Fibroblast of peridontal ligament (primary cell): ENCODE results near the gene SCAP.
"Not testable (repeated sequence)": the region's sequence is repeated elsewhere in the genome, so short reads cannot be mapped to it uniquely, and the experiment has no call there.

Experiments used
- DNase-seq: peaks from one replicate; pipeline ENCODE4 v3.0.0-alpha.2; 2010; ENCODE audit errors: extremely low read depth

The SCAP gene

GRCh38 chr3:47475570-47476329 is at the start of gene SCAP:
Gene SCAP, minus strand, starts transcription at chr3:47475941. Its CDS starts 32,948 bp downstream, at chr3:47442993.
- peak; percentile 74 for DNase-seq

DNA sequence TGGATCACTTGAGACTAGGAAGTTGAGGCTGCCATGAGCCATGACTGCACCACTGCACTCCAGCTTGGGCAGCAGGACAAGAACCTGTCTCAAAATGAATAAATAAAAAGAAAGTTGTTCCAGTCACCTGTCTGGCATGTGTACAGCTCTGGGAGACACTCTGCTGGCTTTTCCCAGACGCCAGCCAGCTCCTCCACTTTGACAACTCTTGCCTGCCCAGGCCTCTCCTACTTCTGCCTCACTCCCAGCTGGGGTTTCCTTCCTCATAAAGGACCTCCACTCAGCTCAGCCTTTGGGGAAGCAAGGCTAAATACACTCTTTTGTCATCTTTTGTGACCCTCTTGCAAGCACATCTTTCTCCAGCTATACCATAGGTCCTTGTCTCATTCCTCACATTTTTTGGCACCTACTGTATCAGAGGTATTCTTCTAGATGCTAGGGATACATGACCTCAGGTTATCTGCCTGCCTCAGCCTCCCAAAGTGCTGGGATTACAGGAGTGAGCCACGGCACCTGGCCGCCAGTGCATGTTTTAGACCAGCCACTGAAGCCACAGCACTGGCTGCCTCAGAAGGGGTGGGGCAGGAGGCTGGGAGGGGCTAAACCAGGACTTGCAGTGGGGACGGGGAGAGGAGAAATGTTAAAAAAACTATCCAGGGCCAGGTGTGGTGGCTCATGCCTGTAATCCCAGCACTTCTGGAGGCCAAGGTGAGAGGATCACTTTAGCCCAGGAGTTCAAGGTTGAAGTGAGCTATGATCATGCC is 47.8 kb upstream of the SCAP start:
- no peak for DNase-seq

DNA sequence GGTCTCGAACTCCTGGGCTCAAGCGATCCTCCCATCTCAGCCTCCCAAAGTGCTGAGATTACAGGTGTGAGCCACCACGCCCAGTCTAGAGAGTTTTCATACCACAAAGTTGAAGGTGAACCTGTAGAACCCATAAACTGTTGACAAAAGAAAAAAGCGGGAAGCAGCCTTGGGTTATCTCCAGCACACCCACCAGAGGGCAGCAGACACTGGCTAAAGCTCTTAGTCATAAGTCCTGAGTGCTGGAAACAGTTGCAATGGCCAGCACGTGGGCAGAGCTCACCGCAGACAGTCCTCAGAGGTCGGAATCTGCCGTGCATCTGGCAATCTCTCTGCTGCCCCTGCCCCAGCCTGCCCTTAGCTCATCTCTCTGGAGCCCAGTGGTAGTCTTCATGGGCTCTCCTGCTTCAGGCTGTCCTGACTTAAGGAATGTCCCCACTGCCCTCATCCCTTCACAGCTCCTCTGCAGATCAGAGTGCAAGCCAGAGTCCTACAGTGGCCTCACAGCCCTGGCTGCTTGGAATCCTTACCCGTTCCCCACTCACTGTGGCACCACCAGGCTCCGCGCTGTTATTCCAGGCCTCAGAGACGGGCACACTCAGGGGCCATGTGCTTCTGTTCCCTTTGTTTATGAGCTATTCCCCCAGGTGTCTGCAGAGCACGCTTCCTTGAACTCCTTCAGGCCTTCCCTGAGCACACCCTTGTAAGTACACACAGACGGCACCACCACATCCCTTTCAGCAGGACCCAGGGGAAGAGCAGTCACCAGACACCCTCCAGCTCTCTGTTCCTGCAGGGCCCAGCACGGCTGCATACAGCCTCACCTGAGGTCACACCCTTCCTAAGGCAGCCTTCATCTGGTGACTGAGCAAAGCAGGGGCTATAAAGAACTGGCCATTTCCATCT is 46.6 kb upstream of the SCAP start:
- peak; percentile 91 for DNase-seq

DNA sequence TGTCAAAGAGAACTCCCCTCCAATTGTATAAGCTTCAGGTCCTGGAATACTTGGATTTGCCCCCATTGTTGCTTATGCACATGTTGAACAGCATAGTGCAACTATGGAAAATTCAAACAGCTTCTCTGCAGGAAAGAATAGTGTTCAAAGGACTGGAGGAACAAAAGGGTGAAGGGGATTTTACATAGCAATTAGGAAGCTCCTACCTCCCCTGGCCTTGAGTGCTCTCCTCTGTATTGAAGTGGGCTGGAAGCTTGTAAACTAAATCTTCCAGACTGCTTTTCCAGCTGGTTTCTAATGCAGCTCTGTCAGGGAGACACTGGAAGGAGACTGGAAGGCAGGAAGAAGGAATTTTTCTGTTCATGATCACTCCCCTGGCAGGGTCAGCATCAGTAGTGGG is 45.0 kb upstream of the SCAP start:
- DNase-seq = no peak

DNA sequence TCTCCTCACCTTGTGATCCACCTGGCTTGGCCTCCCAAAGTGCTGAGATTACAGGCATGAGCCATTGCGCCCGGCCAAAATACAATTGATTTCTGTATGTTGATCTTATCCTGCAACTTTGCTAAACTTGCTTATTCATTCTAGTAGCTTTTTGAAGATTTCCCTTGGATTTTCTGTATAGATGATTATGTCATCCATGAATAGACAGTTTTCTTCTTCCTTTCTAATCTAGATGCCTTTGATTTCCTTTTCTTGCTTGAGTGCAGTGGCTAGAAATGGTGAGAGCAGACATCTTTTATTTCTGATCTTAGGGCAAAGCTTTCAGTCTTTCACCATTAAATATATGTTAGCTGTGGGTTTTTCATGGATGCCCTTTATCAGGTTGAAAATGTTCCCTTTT is 42.2 kb upstream of the SCAP start:
- no peak for DNase-seq

- DNase-seq = peak; percentile 25
These were observed 40.2 kb upstream of the SCAP start for GRCh38 chr3:47515864-47516319.

GRCh38 chr3:47515100-47515499 is 39.4 kb upstream of the SCAP start:
- no peak for DNase-seq

DNA sequence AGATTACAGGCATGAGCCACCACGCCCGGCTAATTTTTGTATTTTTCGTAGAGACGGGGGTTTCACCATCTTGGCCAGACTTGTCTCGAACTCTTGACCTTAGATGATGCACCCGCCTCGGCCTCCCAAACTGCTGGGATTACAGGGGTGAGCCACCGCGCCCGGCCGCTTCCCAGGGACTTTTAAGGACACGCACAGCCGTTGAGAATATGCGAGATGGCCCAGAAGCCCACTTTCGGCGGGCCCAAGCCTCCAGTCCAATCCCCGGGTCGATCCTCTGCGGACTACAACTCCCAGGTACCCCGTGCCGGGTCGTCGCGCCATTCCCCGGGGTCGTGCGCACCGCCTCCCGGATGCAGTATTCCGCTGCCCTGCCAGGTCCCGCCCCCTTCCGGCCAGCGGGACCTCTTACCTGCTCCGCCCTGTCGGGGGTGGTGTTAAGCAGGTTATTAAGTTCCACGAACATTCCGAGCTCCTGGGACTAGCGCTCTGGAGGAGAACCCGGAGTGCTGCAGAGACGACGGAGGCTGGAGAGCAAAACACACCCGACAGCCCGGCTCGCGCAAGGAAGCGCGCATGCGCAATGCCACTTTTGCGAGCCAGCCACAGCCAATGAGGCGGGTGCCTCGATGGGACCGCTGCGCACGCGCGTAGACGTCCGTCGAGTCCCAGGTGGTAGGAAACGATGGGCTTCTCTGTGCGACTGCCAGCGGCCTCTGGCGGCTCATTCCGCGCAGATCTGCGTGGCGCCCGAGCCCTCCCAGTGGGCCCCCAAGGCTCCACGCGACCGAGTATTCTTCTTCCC is 37.6 kb upstream of the SCAP start, which contains the start of gene ELP6:
Gene ELP6 (minus strand): TSS at position 588 of the 805 bp plus-strand sequence. CDS start 122 bp downstream, at position 466.
- DNase-seq = peak; percentile 92

DNA sequence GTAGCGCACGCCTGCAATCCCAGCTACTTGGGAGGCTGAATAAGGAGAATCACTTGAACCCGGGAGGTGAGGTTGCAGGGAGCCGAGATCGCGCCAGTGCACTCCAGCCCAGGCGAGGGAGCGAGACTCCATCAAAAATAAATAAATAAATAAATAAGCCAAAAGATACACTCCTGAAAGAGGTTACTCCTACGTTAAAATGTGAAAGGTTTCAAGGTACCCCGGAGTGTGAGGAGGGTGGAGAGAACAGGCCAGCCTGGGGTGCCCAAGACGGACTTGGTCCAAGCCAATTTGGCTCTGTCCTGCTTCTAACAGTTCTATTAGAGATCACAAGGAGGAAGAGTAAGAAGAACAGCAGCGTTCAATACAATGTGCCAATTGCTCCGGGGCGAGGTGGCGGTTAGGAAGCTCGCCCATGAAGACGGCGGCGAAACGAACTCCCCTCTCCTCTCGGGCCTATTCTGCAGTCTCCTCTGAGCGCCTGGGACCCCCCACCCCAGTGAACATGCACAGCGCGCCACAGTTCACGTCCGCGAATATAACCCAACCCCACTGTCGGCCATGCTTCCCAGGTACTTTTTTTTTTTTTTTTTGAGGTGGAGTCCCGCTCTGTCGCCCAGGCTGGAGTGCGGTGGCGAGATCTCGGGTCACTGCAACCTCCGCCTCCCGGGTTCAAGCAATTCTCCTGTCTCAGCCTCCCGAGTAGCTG is 36.8 kb upstream of the SCAP start:
- DNase-seq = peak; percentile 21

- not testable (repeated sequence) for DNase-seq
These were observed 29.5 kb upstream of the SCAP start for GRCh38 chr3:47505267-47505666.

GRCh38 chr3:47504113-47504512 is 28.4 kb upstream of the SCAP start:
- no peak for DNase-seq

GRCh38 chr3:47503033-47503432 is 27.3 kb upstream of the SCAP start:
- DNase-seq = no peak

- DNase-seq = no peak
These were observed 21.2 kb upstream of the SCAP start for GRCh38 chr3:47496892-47497291.

GRCh38 chr3:47495886-47496285 is 20.1 kb upstream of the SCAP start:
- DNase-seq = no peak

DNA sequence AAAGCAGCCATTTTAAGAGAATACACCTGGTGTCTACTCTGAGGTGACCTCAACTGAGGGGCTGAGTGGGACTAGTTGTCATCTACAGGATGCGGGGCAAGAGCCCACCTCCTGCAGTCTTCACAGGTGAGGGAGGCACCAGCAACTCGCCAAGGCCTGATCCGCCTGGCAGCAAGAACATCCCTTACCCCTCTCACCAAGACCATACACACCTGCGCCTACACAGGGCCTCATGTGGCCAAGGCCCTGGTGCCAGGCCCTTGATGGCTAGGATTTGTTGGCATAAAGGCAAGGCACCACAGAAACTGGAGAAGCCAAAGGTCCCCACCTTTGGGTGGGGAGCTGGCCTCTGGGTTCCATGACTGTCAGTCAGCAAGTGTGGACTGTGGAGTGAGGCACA is 19.4 kb upstream of the SCAP start:
- no peak for DNase-seq

- no peak for DNase-seq
These were observed 16.0 kb upstream of the SCAP start for GRCh38 chr3:47491777-47492176.

GRCh38 chr3:47491186-47491585 is 15.4 kb upstream of the SCAP start:
- DNase-seq = no peak

DNA sequence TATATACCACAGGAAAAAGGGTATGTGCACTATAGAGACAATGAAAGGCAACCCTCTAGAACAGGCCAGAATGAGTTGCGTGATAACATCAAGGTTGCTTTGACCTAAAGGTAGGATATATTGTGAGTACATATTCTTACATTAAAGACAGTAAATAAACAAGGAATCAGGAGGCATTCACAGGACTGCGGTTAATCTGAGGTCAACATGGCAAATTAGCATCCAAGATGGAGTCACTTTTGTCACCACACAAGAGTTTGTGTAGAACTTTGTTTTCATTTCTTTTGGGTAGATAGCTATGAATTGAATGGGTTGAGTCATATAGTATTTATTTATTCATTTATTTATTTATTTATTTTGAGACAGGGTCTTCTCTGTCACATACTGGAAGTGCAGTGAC is 11.5 kb upstream of the SCAP start:
- DNase-seq = no peak

GRCh38 chr3:47485812-47486211 is 10.1 kb upstream of the SCAP start:
- peak; percentile 31 for DNase-seq

- no peak for DNase-seq
These were observed 6.6 kb upstream of the SCAP start for GRCh38 chr3:47482366-47482765.
